NT2/D1 (cell line): ENCODE measurements around the gene GAS2L1.

Source experiments
- YY1 ChIP-seq: IDR thresholded peaks from 2 replicates; pipeline ENCODE4 v1.6.1; 2011; ENCODE audit not compliant: insufficient read length, insufficient read depth
- ZNF274 ChIP-seq: IDR thresholded peaks from 2 replicates; pipeline ENCODE4 v1.6.1; 2011; ENCODE audit warnings: mild to moderate bottlenecking, low read depth, low read length

DNA sequence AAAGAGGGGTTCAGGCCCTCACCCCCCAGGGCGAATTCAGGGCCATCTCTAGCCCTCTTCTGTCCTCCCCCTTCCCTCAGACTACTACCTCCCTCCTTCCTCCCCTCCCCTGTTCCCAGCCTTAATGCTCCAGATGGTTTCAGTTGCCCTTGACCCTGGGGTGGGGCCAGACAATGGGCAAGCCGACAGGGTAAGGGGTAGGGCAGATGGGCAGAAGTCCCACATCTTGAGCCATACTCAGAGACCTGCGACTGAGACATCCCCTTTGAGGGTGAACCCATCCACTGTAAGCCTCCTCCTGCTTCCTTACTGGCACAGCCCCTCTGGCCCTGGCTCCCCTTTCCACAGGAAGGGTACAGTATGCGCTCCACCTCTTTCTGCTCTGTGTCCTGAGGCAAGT, 40.5 kb upstream of the GAS2L1 start:
- TF ChIP-seq ZNF274: no peak
- no peak for TF ChIP-seq YY1
